Motor neuron (in vitro differentiated cells): ENCODE measurements around the gene QPCT. TPM values are rescaled to one million over a fixed set of nuclear protein-coding genes. Genes with fewer than 3 reads are reported as not detected.
"Not testable (repeated sequence)": the region's sequence is repeated elsewhere in the genome, so short reads cannot be mapped to it uniquely, and the experiment has no call there.

Source experiments
- ATAC-seq, 8 experiments: fragments of 200-7000 bp; cut with Tn5 transposase; replicated peaks in 6 of 8; 2 replicates each; pipeline ENCODE4 v1.8.0; 2021; ENCODE audit warnings: mild to moderate bottlenecking in 8 of 8, moderate library complexity in 8 of 8
- H3K27ac ChIP-seq, 2 donors: fragments of 250-450 bp; sonication (Bioruptor Pico); 2 replicates each; pipeline ENCODE4 v1.9.0; 2021; ENCODE audit warnings: antibody characterized with exemption in 2 of 2, mild to moderate bottlenecking in 2 of 2, moderate library complexity in 1 of 2
- H3K4me1 ChIP-seq, 2 donors: fragments of 250-450 bp; sonication (Bioruptor Pico); replicated peaks in 1 of 2; 2 replicates each; pipeline ENCODE4 v1.6.1; 2021; ENCODE audit warnings: antibody characterized with exemption in 2 of 2, mild to moderate bottlenecking in 2 of 2, moderate library complexity in 1 of 2
- H3K4me3 ChIP-seq, 5 donors: fragments of 250-450 bp; sonication (Bioruptor Pico); 2 replicates each; pipeline ENCODE4 v1.9.0; 2021; ENCODE audit warnings: antibody characterized with exemption in 5 of 5, mild to moderate bottlenecking in 5 of 5, moderate library complexity in 4 of 5
- whole genome bisulfite sequencing, 10 experiments: fragments of 450-650 bp; shearing (Covaris generic); methylation state at CpG; one replicate each; pipeline ENCODE4 v1.0.0; 2022; 5-methylcytosine and 5-hydroxymethylcytosine counted together
- in situ Hi-C, 9 experiments: fragments of 400-800 bp; cut with MboI; loops; one replicate each; pipeline ENCODE4 v1.15.0; 2021; ENCODE audit warnings: low sequenced_read_pairs in 9 of 9, low pct_unique_long_range_greater_than_20kb in 2 of 9; ENCODE audit not compliant: unreplicated experiment in 9 of 9
- total RNA-seq, 8 experiments: library from RNA; unstranded; fragments of 300-600 nt; gene quantifications; 2 replicates each; pipeline versions ENCODE4 v1.2.3 to v1.2.4, GENCODE V29; 2022

Gene QPCT
- 10 to 100 TPM in 1 of 8 experiments, 1 to 10 TPM in 3, under 1 TPM in 4; 0.42 to 35.4 (median 1.3) TPM for total RNA-seq

DNA sequence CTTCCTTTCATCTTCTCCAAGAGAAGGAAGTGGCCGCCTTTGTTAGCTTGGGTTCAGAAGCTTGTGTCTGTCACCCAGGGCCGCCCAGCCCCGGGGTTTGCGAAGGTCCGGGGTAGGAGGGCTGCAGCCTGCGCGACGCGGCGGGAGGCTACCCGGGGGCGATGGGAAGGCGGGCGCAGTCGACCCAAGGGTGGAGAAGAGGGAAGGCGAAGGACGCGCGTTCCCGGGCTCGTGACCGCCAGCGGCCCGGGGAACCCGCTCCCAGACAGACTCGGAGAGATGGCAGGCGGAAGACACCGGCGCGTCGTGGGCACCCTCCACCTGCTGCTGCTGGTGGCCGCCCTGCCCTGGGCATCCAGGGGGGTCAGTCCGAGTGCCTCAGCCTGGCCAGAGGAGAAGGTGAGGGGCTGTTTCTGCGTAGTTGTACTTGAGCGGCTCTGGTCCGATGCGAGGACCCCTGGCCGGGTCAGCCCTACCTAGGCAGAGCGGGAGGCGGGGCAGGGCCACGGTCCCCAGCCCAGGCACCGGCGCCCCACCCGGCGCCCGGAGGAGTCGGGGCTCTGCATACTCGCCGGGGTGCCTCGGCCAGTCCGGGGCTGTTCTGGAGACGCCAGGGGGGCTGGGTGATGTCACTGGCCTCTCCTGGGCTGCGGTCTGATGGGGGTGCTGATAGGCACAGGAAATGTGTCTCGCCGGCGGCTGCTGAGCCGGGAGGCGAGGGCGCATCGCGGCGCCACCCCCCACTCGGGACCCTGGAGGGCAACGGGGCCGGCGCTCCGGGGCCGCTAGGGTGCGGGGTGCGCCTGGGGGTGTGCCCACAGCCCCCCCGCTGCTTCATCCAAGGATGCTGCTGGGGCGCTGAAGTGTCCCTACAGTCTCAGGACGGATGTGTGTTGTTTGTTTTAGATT, at the start of gene QPCT:
Gene QPCT, plus strand, starts transcription at position 178 of the 909 bp plus-strand sequence. Its CDS starts 102 bp downstream, at position 280.
- in situ Hi-C loops, result no loop called here
- Histone ChIP-seq H3K4me3 (peak within 1 kb of the TSS; percentile 9 to 46 (median 31)), H3K4me1 (no peaks in the 10 kb centered on the region), H3K27ac (no peak within 1 kb of the TSS)
- 0 to 100% (median 13%) methylated on average over 1 to 17 of the region's 73 CpGs; no CpG with 5 or more reads in 3 of the 10 experiments for WGBS, 10 experiments
- peak; percentile 55 to 98 (median 96) for ATAC-seq

DNA sequence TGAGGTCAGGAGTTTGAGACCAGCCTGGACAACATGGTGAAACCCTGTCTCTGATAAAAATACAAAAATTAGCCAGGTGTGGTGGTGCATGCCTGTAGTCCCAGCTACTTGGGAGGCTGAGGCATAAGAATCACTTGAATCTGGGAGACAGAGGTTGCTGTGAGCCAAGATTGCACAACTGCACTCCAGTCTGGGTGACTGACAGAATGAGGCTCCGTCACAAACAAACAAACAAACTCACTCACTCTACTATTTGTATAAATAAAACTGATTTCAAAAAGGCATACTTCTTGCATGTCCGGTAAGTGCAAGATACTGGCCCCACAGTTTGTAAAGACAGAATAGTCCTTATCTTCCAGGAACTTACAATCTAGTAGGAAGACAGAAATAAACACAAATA, 49.6 kb upstream of the QPCT start:
- ATAC-seq, H3K27ac ChIP-seq, H3K4me3 ChIP-seq, H3K4me1 ChIP-seq, in situ Hi-C loops: not testable (repeated sequence)
- 94 to 100% (median 100%) methylated on average over 1 to 2 of the region's 2 CpGs; no CpG with 5 or more reads in 1 of the 10 experiments for WGBS, 10 experiments

DNA sequence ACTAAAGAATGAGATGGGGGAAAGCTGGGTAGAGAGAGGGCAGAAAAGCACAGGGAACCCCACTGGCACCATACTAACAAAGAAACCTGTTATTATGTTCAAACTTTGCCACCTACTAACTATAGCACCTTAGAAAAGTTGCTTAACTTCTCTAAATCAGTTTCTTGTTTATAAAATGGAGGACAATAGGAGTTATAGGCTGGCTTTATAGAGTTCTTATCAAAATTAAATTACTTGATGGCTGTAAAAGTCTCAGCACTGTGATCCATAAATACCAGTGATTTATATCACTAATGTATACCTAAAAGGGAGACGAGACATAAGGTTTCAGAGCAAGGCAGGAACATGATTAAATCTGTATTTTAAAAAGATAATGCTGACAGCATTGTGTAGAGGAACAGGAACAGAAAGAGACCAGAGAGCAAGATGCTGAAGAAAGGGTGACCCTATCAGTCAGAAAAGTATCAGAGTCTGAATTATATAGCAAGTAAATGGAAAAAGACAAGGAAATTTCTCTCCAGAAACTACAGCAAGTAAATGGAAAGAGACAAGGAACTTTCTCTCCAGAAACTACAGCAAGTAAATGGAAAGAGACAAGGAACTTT, 48.9 kb upstream of the QPCT start:
- Histone ChIP-seq H3K27ac (no peak overlapping the region), H3K4me3 (no peak overlapping the region), H3K4me1 (no peaks in the 10 kb centered on the region)
- 50 to 100% (median 90%) methylated on average over 1 of the region's 1 CpG; no CpG with 5 or more reads in 1 of the 10 experiments for WGBS, 10 experiments
- no peak for ATAC-seq
- in situ Hi-C loops, result no loop called here

DNA sequence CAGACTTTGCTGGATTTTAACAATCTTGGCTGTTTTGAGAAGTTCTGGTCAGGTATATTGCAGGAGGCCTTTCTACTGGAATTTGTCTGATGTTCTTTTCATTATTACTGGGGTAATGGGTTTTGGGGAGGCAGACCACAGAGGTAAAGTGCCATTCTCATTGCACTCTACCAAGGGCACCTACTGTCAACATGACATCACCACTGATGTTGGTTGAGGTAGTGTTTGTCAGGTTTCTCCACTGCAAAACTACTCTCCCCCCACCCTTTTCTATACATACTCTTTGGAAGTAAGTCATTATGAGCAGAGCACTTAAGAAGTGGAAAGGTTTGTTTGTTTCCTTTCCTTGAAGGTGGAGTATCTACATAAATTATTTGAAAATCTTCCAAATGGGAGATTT, 46.8 kb upstream of the QPCT start:
- Histone ChIP-seq H3K4me3 (no peak overlapping the region), H3K27ac (no peak overlapping the region), H3K4me1 (peaks cover 0 to 3% of the 10 kb centered on the region in 2 donors)
- ATAC-seq, result no peak
- in situ Hi-C loops, result no loop called here

DNA sequence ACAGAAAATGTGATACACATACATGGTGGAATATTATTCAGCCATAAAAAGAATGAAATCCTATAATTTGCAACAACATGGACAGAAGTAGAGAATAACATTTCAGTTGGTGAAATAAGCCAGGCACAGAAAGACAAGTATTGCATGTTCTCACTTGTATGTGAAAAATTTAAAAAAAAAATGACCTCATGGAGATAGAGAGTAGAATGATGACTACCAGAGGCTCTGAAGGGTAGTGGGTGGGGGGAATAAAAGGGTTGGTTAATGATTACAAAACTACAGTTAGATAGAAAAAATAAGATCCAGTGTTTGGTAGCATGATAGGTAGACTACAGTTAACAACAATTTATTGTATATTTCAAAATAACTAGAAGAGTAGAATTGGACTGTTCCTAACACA, 44.3 kb upstream of the QPCT start:
- H3K4me3 ChIP-seq, result no peak overlapping the region
- peaks cover 0 to 3% of the 10 kb centered on the region in 2 donors for H3K4me1 ChIP-seq
- in situ Hi-C loops, result no loop called here
- H3K27ac ChIP-seq, result no peak overlapping the region
- peak in 1 of 8 experiments; percentile 18 for ATAC-seq

DNA sequence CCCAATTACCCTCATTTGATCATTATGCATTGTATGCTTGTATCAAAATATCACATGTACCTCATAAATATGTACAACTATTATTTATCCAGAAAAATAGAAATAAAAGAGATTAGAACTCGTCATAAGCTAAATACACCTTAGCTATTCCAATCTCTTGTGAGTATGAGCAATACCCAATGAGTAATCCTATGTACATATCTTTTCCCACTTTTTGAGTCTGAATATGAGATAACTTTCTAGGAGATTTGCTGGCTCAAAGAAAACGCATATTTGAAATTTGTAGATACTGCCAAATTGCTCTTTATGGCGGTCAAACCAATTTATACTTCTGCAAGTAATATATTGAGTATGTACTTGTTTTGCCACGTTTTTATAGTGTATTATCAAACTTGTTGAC, 43.9 kb upstream of the QPCT start:
- H3K4me3 ChIP-seq, result no peak overlapping the region
- 31 to 100% (median 92%) methylated on average over 1 to 4 of the region's 4 CpGs for WGBS, 10 experiments
- in situ Hi-C loops, result no loop called here
- H3K4me1 ChIP-seq, result peaks cover 0 to 3% of the 10 kb centered on the region in 2 donors
- no peak overlapping the region for H3K27ac ChIP-seq
- peak in 2 of 8 experiments; percentile 43 to 51 for ATAC-seq

DNA sequence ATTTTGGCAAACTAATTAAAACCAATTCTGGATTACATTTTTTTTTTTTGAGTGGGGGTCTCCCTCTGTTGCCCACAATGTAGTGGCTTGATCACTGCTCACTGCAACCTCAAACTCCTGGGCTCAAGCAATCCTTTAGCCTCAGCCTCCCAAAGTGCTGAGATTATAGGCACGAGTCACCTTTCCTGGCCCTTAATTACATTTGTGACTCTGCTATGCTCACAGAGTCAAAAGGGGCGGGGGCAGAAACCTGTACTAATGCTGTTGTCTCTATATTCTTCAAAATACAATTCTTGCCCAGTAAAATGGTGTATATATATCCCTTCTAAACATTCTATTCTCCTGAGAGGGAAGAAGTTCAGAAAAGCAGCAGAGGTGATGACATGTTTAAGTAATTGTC, 43.0 kb upstream of the QPCT start:
- H3K4me3 ChIP-seq, result no peak overlapping the region
- peak in 1 of 8 experiments; percentile 23 for ATAC-seq
- H3K27ac ChIP-seq, result no peak overlapping the region
- in situ Hi-C loops, result no loop called here
- 50 to 100% (median 82%) methylated on average over 1 to 2 of the region's 2 CpGs; no CpG with 5 or more reads in 2 of the 10 experiments for WGBS, 10 experiments
- peaks cover 0 to 3% of the 10 kb centered on the region in 2 donors for H3K4me1 ChIP-seq

DNA sequence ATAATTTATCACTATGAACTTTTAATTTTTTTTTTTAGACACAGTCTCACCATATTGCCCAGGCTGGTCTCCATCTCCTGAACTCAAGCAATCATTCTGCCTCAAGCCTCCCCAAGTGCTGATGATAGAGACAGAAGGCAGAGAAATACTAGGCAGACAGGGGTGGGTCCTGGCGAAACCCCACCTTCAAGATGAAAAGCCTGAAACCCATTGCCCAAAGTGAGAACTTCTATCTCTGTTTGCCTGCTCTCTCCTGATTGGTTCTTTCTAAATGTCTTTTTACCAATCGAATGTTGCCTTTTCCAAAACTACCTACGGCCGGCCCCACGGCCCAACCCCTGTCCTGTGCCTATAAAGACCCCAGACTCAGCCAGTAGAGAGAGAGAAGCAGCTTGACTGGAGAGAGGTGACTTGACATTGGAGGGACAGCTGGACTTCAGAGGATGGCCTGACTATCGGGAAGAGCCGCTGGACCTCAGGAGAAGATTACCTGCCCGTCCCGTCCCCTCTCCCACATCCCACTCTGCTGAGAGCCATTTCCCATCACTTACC, 41.7 kb upstream of the QPCT start:
- WGBS, 10 experiments, result 83 to 100% (median 100%) methylated on average over 1 to 5 of the region's 9 CpGs; no CpG with 5 or more reads in 2 of the 10 experiments
- in situ Hi-C loops, result no loop called here
- Histone ChIP-seq H3K4me1 (peaks cover 0 to 3% of the 10 kb centered on the region in 2 donors), H3K4me3 (no peak overlapping the region), H3K27ac (no peak overlapping the region)
- ATAC-seq, result no peak

DNA sequence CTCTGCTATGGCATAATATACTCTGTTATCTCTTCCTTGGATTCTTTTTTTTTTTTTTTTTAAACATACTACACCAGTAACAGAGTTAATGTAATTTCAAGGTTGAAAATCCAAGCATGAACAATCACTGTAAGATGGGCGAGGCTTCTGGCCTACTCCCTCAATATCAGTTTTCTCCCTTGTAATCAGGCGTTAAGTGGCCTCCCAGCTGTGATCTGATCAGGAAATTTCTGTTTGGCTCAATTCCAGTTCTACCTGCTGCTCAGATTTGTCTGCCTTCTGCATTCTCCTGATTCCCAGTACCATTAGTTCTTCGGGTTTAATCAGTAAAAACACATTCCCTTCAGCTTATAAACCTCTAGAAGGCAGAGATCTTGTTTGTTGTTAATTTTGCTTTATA, 38.4 kb upstream of the QPCT start:
- no peak overlapping the region for H3K27ac ChIP-seq
- H3K4me1 ChIP-seq, result peaks cover 0 to 3% of the 10 kb centered on the region in 2 donors
- ATAC-seq, result no peak
- WGBS, 10 experiments, result 51 to 100% (median 93%) methylated on average over 2 to 3 of the region's 3 CpGs; no CpG with 5 or more reads in 1 of the 10 experiments
- in situ Hi-C loops, result no loop called here
- no peak overlapping the region for H3K4me3 ChIP-seq

DNA sequence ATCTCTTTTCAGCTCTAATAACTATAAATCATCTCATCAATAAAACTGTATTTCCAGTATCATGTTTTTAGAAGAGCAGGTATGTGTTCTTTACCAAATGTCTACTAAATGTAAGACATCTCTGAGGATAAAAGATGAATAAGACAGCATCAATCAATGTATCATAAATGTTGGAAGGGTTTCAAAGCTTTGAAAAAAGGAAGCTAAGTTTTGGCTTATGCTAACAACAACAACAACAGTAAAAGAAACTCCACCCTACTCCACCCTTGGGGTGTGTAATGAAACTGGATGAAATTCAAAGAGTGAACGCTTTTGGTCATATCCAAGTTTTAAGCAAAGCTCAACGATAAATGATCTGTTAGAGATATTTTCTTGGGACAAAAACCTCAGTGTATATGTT, 36.9 kb upstream of the QPCT start:
- no peaks in the 10 kb centered on the region for H3K4me1 ChIP-seq
- H3K4me3 ChIP-seq, result no peak overlapping the region
- ATAC-seq, result peak in 3 of 8 experiments; percentile 19 to 60 (median 46)
- no peak overlapping the region for H3K27ac ChIP-seq
- 6 to 100% (median 100%) methylated on average over 1 to 2 of the region's 2 CpGs for WGBS, 10 experiments
- in situ Hi-C loops, result no loop called here

DNA sequence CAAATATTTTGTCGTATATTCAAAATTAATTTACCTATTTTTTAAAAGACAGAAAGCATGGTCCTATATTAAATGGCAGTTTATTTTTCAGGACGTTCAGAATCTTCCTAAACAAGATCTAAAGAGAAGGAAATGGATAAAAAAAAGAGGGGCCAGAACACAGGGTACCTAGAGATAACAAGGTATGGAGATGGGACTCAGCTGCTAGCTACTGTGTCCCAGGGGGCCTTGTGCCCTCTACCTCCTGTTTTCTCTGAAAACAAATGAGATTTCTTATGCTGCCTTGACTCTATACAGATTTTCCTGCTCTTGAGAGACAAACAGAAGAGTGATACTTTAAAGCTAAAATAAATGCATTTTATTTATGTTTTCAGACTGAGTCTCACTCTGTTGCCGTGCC, 29.1 kb upstream of the QPCT start:
- 60 to 100% (median 90%) methylated on average over 1 to 3 of the region's 3 CpGs for WGBS, 10 experiments
- in situ Hi-C loops, result no loop called here

DNA sequence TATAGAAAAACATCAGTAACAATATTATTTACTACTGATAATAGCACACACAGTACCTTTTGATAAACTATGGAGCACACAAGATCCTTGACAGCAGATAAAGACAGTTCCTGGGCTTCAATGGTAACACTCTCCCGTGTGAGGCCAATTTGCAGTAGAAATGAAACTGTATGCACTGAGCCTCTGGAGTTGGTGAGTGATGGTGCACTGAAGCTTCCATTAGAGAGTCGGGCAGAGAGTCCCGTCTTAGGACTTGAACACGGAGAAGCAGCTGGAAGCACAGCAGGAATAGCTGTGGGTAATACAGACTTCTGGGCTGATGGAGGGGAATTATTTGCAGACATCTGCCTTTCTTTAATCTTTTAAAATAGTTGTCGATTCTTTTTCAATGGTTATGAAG, 28.2 kb upstream of the QPCT start:
- Histone ChIP-seq H3K4me3 (no peak overlapping the region), H3K27ac (no peak overlapping the region), H3K4me1 (peaks cover 0 to 6% of the 10 kb centered on the region in 2 donors)
- WGBS, 10 experiments, result 60 to 100% (median 78%) methylated on average over 1 to 5 of the region's 5 CpGs; no CpG with 5 or more reads in 2 of the 10 experiments
- no peak for ATAC-seq
- in situ Hi-C loops, result no loop called here

More for the DNA sequence above, 29.1 kb upstream of the QPCT start:
- no peak for ATAC-seq
- Histone ChIP-seq H3K27ac (no peak overlapping the region), H3K4me1 (peaks cover 0 to 6% of the 10 kb centered on the region in 2 donors), H3K4me3 (no peak overlapping the region)

DNA sequence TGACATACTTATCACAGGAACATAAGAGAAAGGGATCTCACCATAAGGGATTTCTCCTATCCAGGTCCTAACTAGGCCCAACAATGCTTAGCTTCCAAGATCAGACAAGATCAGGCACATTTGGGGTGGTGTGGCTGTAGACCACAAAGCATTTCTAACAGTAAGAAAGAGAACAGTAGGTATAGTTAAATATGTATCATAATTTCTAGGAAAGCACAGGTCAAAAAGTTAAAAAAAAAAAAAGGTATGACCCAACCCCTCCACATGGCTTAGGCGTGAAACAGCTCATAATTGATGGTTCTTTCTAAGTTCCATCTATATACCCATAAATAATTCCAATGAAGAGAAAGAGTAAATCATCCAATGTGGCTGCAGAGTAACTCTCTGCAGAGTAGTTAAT, 26.7 kb upstream of the QPCT start:
- peaks cover 5 to 11% of the 10 kb centered on the region in 2 donors for H3K4me1 ChIP-seq
- H3K4me3 ChIP-seq, result no peak overlapping the region
- ATAC-seq, result no peak
- in situ Hi-C loops, result no loop called here
- H3K27ac ChIP-seq, result no peak overlapping the region
- WGBS, 10 experiments, result 67 to 100% (median 100%) methylated on average over 1 of the region's 1 CpG; no CpG with 5 or more reads in 2 of the 10 experiments
